HEK293 (cell line): ENCODE data around the gene STT3A.

Experiments used
- PBX3 ChIP-seq: sonication (generic); formaldehyde crosslinking; IDR thresholded peaks from 2 replicates; pipeline ENCODE4 v1.8.1; 2022; ENCODE audit warnings: mild to moderate bottlenecking, moderate library complexity, missing genetic modification reagents
- TSHZ1 ChIP-seq: fragments of 450-650 bp; formaldehyde crosslinking; IDR thresholded peaks from 2 replicates; pipeline ENCODE4 v1.5.1; 2016; ENCODE audit warnings: missing biosample characterization, missing genetic modification characterization, borderline replicate concordance
- ZBTB20 ChIP-seq: fragments of 450-650 bp; formaldehyde crosslinking; IDR thresholded peaks from 2 replicates; pipeline ENCODE4 v1.5.1; 2016; ENCODE audit warnings: missing biosample characterization, missing genetic modification characterization
- ZNF138 ChIP-seq: fragments of 450-650 bp; formaldehyde crosslinking; IDR thresholded peaks from 2 replicates; pipeline ENCODE4 v1.5.1; 2016; ENCODE audit warnings: missing biosample characterization, missing genetic modification characterization, borderline replicate concordance
- ZNF274 ChIP-seq, 2 experiments: fragments of 200-500 bp in 1 of 2; fragments of 450-650 bp in 1 of 2; sonication (Bioruptor generic) in 1 of 2; formaldehyde crosslinking in 1 of 2; IDR thresholded peaks; 2 replicates each; pipeline versions ENCODE4 v1.5.1 to v1.6.1; 2014 to 2016; ENCODE audit warnings: borderline replicate concordance in 1 of 2, inconsistent platforms in 1 of 2, low read length in 1 of 2, missing biosample characterization in 1 of 2, missing genetic modification characterization in 1 of 2
- ZNF324 ChIP-seq: fragments of 450-650 bp; formaldehyde crosslinking; IDR thresholded peaks from 2 replicates; pipeline ENCODE4 v1.5.1; 2016; ENCODE audit warnings: missing biosample characterization, missing genetic modification characterization
- ZNF561 ChIP-seq: fragments of 450-650 bp; IDR thresholded peaks from 2 replicates; pipeline ENCODE4 v1.5.1; 2018; ENCODE audit warnings: missing biosample characterization, missing genetic modification characterization, borderline replicate concordance
- ZNF76 ChIP-seq: fragments of 450-650 bp; formaldehyde crosslinking; IDR thresholded peaks from 2 replicates; pipeline ENCODE4; 2016; ENCODE audit warnings: low read depth, missing biosample characterization, missing genetic modification characterization, borderline replicate concordance
- ZNF792 ChIP-seq: fragments of 450-650 bp; formaldehyde crosslinking; IDR thresholded peaks from 2 replicates; pipeline ENCODE4 v1.5.1; 2016; ENCODE audit warnings: missing biosample characterization, missing genetic modification characterization
- TF ChIP-seq, protein P1 (sequence below): fragments of 450-650 bp; formaldehyde crosslinking; IDR thresholded peaks from 2 replicates; pipeline ENCODE4 v1.5.1; 2016; ENCODE audit warnings: missing biosample characterization, missing genetic modification characterization

DNA sequence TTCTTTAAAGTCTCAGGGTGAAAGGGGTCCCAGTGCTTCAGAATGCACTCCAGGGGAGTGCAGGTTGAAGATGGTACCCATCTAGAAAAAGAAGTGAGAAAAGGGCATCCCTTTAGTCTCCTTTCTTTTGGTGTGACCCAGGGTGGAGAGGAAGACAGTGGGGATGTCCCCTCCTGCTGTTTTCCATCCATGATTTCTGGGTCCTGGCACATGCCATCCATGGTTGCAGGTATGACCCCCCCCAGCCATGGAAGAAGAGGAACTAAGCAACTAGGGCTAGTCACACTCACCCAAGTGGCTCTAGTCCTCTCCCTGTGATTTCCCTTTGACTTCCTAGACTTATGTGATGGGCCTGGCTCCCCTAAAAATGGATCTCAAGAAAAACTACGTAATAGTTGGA is 39.3 kb upstream of the STT3A start:
- TF ChIP-seq ZNF324 (tag by site-specific recombination) (no peak), ZNF561 (no peak), ZNF792 (tag by site-specific recombination) (no peak), ZBTB20 (tag by site-specific recombination) (no peak), ZNF138 (tag by site-specific recombination) (no peak), PBX3 (CRISPR knock-in tag) (no peak), ZNF274 (IDR thresholded peaks at IDR 0.05; ENCODE audit: low read length) (no peak), ZNF274 (tag by site-specific recombination; IDR thresholded peaks at IDR 0.05; ENCODE audit: borderline replicate concordance) (no peak), ZNF76 (no peak), TSHZ1 (tag by site-specific recombination) (no peak)
- TF ChIP-seq, protein P1, sequence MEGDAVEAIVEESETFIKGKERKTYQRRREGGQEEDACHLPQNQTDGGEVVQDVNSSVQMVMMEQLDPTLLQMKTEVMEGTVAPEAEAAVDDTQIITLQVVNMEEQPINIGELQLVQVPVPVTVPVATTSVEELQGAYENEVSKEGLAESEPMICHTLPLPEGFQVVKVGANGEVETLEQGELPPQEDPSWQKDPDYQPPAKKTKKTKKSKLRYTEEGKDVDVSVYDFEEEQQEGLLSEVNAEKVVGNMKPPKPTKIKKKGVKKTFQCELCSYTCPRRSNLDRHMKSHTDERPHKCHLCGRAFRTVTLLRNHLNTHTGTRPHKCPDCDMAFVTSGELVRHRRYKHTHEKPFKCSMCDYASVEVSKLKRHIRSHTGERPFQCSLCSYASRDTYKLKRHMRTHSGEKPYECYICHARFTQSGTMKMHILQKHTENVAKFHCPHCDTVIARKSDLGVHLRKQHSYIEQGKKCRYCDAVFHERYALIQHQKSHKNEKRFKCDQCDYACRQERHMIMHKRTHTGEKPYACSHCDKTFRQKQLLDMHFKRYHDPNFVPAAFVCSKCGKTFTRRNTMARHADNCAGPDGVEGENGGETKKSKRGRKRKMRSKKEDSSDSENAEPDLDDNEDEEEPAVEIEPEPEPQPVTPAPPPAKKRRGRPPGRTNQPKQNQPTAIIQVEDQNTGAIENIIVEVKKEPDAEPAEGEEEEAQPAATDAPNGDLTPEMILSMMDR (tag by site-specific recombination), result no peak
